Fibroblast of skin of scalp (primary cell): Measurements from ENCODE around the gene PPP2CA. TPM values are rescaled to one million over a fixed set of nuclear protein-coding genes. Genes with fewer than 3 reads are reported as not detected.
A peak's percentile ranks its signal among the peaks of the same experiment; 100 is the strongest.
"Not testable (repeated sequence)": the region's sequence is repeated elsewhere in the genome, so short reads cannot be mapped to it uniquely, and the experiment has no call there.

Source experiments
- DNase-seq: peaks from one replicate; pipeline ENCODE4 v3.0.0-alpha.2; 2013
- polyA plus RNA-seq, 2 experiments: library from polyadenylated mRNA; unstranded; fragments of 120-200 nt; gene quantifications; one replicate each; pipeline ENCODE4 v1.2.1, GENCODE V29; 2013; ENCODE audit not compliant: insufficient read length in 2 of 2

The PPP2CA gene
- 176 TPM for polyA plus RNA-seq (2013, experiment 1 of 2; ENCODE audit: insufficient read length)
- 172 TPM for polyA plus RNA-seq (2013, experiment 2 of 2; ENCODE audit: insufficient read length)

DNA sequence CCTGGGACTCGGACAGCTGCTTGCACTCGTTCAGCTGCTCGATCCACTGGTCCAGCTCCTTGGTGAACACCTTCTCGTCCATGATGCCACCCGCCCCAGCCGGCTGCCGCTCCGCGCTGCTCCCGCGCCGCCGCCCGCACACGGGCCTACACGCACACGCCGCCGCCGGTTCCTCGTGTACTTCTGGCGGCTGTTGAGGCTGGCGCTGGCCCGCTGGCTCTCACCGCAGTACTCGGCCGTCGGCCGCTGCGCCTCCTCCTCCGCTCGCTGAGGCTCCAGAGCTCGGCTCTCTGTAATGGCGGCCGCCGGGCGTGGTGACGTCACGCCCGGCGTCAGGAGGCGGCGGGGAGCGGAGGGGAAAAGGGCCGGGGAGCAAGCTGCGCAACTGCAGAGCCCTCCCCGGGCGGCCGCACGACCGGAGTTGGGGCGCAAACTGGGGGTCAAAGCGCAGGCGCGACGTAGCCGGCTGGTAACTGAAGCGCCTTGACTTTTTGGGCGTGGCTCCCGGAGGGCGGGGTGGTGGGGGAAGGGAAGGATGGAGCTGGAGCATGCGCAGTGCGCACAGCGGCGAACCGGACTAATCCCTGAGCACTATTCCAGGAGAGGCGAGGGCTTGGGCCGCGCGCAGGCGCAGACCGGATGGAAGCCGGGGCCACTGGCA, at the start of gene PPP2CA:
TSS of gene PPP2CA (minus strand) at position 294 of the 661 bp plus-strand sequence. CDS start at position 82, 212 bp downstream.
- peak; percentile 99 for DNase-seq

DNA sequence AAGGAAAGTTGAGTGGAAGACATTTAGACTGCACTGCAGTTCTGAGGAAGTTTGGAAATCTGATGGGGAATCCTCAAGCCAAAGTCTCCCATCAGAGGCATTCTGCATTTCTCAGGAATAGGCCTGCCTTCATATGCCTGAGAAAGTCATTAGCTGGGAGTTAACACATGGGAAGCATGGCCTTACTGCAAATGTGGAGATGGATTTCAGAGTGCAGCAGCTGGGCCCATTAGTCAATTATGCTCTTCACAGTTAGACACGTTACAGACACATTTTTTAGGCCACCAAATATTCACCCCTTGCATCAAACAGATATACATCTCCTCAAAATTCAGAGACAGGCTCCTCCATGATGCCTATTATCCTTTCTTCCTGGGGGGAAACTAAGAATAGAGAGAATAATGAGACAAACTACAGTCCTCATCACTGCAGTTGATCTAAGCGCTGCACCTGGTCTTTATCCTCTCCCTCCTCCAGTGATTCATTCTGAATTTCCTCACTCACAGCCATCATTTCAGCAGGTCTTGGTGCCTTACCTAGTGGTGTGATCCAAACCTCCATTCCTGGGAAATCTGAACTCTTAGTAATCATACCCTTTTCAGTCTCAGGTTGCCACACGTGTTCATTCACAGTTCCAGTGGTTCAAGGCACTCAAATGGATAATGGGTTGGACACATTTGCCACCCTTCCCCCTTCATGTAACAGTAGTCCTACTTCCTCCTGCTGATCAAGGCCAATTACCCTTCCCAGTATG, 47.9 kb upstream of the PPP2CA start:
- DNase-seq = no peak

DNA sequence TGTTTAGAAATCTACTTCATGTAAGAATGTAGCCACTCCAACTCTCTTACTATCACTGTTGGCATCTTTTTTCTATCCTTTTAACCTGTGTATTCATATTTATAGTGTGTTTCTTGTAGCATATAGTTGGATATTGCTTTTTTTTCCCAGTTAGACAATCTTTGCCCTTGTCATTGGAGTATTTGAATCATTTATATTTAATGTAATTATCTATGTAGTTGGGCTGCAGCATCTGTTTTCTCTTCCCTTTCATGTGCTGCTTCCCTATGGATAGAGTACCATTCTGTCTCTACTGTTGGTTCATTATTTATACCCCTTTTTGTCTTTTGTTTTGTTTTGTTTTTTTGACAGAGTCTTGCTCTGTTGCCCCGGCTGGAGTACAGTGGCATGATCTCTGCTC, 45.2 kb upstream of the PPP2CA start:
- no peak for DNase-seq

DNA sequence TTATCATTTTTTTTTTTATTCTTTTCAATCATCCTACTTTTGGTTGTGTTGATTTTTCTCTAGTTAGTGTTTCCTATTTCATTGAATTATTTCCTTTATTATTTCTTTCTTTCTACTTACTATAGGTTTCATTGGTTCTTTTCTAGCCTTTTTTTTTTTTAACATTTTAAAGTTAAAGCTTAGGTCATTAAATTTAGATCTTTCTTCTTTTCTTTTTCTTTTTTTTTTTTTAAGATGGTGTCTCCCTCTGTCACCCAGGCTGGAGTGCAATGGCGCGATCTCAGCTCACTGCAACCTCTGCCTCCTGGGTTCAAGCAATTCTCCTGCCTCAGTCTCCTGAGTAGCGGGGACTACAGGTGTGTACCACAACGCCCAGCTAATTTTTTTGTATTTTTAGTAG, 43.0 kb upstream of the PPP2CA start:
- no peak for DNase-seq

GRCh38 chr5:134268019-134268601, 42.2 kb upstream of the PPP2CA start:
- no peak for DNase-seq

- peak; percentile 14 for DNase-seq
These were observed 41.6 kb upstream of the PPP2CA start for GRCh38 chr5:134267366-134268018.

DNA sequence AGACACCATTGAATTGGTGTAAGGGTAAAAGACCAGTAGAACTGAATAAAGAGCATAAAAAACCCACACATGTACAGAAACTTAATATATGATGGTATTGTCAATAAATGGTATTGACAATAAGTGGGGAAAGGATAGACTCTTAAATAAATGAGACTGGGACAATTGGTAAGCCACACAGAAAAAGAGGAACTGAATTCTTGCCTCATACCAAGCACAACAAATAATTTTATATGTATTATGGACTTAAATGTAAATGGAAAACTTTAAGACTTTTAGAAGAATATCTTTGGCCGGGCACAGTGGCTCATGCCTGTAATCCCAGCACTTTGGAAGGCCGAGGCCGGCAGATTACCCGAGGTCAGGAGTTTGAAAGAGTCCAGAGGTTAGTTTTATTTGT, 37.9 kb upstream of the PPP2CA start:
- no peak for DNase-seq

- not testable (repeated sequence) for DNase-seq
These were observed 36.8 kb upstream of the PPP2CA start for GRCh38 chr5:134262629-134263028.

GRCh38 chr5:134258896-134259295, 33.0 kb upstream of the PPP2CA start:
- no peak for DNase-seq

- no peak for DNase-seq
These were observed 31.3 kb upstream of the PPP2CA start for GRCh38 chr5:134257176-134257575.

DNA sequence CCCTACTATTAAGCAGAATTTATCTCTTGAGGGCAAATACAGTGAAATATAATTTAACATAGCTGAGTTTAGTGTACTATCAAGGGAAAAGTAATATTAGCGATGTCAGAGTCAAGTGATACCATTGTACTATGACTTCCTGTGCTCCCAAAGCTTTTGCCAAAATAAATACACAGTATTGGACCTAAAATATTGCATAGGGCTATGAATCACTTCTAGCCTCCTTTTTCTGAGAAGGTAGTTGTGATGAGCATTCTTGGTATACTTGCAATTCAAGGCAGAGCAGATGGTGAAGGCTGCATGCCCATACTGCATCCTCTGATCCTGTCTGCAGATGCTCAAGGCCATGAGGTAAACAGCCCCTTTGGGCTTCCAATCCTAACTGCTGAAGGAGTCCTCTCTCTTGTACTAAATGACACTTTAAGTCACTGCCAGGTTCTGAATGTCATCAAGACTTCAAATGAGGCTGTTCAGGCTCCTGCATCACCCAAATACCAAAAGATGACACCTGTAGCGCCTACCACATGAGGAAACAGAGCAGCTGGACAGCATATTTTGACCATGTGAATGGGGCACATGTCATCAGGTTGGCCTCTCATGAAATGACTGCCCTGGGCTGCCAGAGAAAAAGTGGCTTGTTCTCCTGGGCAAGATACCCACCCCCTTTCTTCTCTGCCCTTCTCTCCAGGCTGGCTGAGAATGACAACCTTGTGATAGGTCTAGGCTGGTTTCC, 29.7 kb upstream of the PPP2CA start:
- peak; percentile 45 for DNase-seq

- DNase-seq = not testable (repeated sequence)
These were observed 27.7 kb upstream of the PPP2CA start for GRCh38 chr5:134253368-134254153.

GRCh38 chr5:134252671-134253070, 26.8 kb upstream of the PPP2CA start:
- DNase-seq = peak; percentile 79

- no peak for DNase-seq
These were observed 25.1 kb upstream of the PPP2CA start for GRCh38 chr5:134250949-134251348.

DNA sequence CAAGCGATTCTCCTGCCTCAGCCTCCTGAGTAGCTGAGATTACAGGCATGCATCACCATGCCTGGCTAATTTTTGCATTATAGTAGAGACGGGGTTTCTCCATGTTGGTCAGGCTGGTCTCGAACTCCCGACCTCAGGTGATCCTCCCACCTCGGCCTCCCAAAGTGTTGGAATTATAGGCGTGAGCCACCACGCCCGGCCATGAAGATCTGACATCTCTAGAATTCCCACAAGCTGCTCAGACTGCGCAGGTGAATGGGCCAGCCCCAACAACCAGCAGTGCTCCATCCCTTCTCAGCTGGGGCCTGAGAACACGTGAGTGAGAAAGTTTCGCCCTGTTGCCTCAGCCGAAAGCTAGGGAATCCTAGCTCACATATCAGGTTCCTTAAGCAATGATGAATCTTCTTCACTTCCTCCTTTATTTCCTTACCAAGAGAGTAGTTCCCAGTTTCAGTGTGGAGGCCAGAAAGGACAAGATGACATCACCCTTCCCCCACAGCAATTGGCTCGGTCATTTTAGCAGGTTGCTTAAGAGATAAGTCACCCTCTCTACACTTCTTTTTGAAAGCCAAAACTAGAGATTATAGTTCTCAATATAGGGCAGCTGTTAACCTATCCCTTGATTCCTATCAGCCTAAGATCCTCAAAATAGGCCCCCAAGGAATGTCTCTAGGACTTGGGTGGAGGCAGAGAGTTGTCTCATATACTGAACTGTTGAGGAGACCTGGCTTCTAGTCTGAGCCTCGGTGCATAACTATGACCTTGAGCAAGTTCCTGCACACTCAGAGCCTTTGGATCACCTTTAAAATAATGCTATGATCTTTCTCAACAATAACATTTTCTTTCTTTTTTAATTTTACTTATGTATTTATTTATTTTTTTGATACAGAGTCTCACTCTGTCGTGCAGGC, 23.9 kb upstream of the PPP2CA start:
- peak; percentile 13 for DNase-seq

GRCh38 chr5:134248256-134248655, 22.4 kb upstream of the PPP2CA start:
- no peak for DNase-seq

GRCh38 chr5:134247428-134248224, 21.8 kb upstream of the PPP2CA start:
- peak; percentile 72 for DNase-seq

- no peak for DNase-seq
These were observed 21.0 kb upstream of the PPP2CA start for GRCh38 chr5:134246771-134247427.

DNA sequence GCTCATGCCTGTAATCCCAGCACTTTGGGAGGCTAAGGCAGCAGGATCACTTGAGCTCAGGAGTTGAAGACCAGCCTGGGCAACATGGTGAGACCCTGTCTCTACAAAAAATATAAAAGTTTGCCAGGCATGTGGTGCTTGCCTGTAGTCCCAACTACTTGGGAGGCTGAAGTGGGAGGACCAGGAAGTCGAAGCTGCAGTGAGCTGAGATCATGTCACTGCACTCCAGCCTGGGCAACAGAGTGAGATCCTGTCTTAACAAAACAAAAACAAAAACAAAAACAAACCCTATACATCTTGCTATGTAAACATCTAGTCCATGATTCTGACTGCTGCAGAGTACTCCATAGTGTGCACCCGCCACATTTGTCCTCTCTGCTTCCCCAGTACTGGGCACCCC, 19.8 kb upstream of the PPP2CA start:
- no peak for DNase-seq
